GM21529 (cell line): ENCODE measurements around the gene PDE1C.
"Not testable (repeated sequence)": the region's sequence is repeated elsewhere in the genome, so short reads cannot be mapped to it uniquely, and the experiment has no call there.

Experiments
- ATAC-seq: cut with Tn5 transposase; IDR thresholded peaks from one replicate; pipeline ENCODE4 v1.9.1; 2021; ENCODE audit not compliant: unreplicated experiment

Gene PDE1C

GRCh38 chr7:32045228-32045627, 25.0 kb downstream of the PDE1C start:
- ATAC-seq: no peak

GRCh38 chr7:32044739-32045138, 25.5 kb downstream of the PDE1C start:
- ATAC-seq: no peak

GRCh38 chr7:32043688-32044087, 26.5 kb downstream of the PDE1C start:
- no peak for ATAC-seq

- no peak for ATAC-seq
Observed at GRCh38 chr7:32042900-32043299, 27.3 kb downstream of the PDE1C start.

GRCh38 chr7:32039000-32039756, 31.0 kb downstream of the PDE1C start:
- ATAC-seq: no peak

GRCh38 chr7:32037650-32038198, 32.5 kb downstream of the PDE1C start:
- peak; percentile 87 for ATAC-seq

GRCh38 chr7:32036557-32036956, 33.6 kb downstream of the PDE1C start:
- ATAC-seq: no peak

- ATAC-seq: no peak
Observed at GRCh38 chr7:32034052-32034451, 36.2 kb downstream of the PDE1C start.

- no peak for ATAC-seq
Observed at GRCh38 chr7:32033006-32033405, 37.2 kb downstream of the PDE1C start.

- no peak for ATAC-seq
Observed at GRCh38 chr7:32032211-32032610, 38.0 kb downstream of the PDE1C start.

GRCh38 chr7:32030904-32031692, 39.1 kb downstream of the PDE1C start:
- no peak for ATAC-seq

GRCh38 chr7:32026083-32026425, 44.2 kb downstream of the PDE1C start:
- no peak for ATAC-seq

GRCh38 chr7:32025381-32026082, 44.7 kb downstream of the PDE1C start:
- no peak for ATAC-seq

GRCh38 chr7:32023376-32023775, 46.8 kb downstream of the PDE1C start:
- no peak for ATAC-seq

GRCh38 chr7:32022966-32023365, 47.2 kb downstream of the PDE1C start:
- ATAC-seq: no peak

GRCh38 chr7:32020551-32021159, 49.6 kb downstream of the PDE1C start:
- no peak for ATAC-seq

GRCh38 chr7:32018845-32019578, 51.2 kb downstream of the PDE1C start:
- no peak for ATAC-seq

- ATAC-seq: no peak
Observed at GRCh38 chr7:32015133-32015532, 55.1 kb downstream of the PDE1C start.

- ATAC-seq: not testable (repeated sequence)
Observed at GRCh38 chr7:32013471-32013870, 56.7 kb downstream of the PDE1C start.

GRCh38 chr7:32005577-32005976, 64.6 kb downstream of the PDE1C start:
- ATAC-seq: no peak
